ENCODE measurements around the gene FOXJ3.

The FOXJ3 gene

GRCh38 chr1:42189931-42190853 lies 144.8 kb downstream of the FOXJ3 start:
- DNase-seq (ENCODE audit: low spot score), result no peak

GRCh38 chr1:42186152-42186551 lies 148.9 kb downstream of the FOXJ3 start:
- no peak for DNase-seq (ENCODE audit: low spot score)

- DNase-seq (ENCODE audit: low spot score), result no peak
Measured at GRCh38 chr1:42184616-42185015, 150.4 kb downstream of the FOXJ3 start.

- DNase-seq (ENCODE audit: low spot score), result no peak
Measured at GRCh38 chr1:42183957-42184268, 151.1 kb downstream of the FOXJ3 start.

GRCh38 chr1:42183210-42183956 lies 151.7 kb downstream of the FOXJ3 start:
- no peak for DNase-seq (ENCODE audit: low spot score)

- DNase-seq (ENCODE audit: low spot score), result no peak
Measured at GRCh38 chr1:42181687-42182086, 153.3 kb downstream of the FOXJ3 start.

- DNase-seq (ENCODE audit: low spot score), result no peak
Measured at GRCh38 chr1:42179900-42180329, 155.1 kb downstream of the FOXJ3 start.

GRCh38 chr1:42179275-42179674 lies 155.8 kb downstream of the FOXJ3 start:
- no peak for DNase-seq (ENCODE audit: low spot score)

GRCh38 chr1:42178249-42178648 lies 156.8 kb downstream of the FOXJ3 start:
- no peak for DNase-seq (ENCODE audit: low spot score)

- peak; percentile 46 for DNase-seq (ENCODE audit: low spot score)
Measured at GRCh38 chr1:42177541-42177981, 157.5 kb downstream of the FOXJ3 start.

- peak; percentile 40 for DNase-seq (ENCODE audit: low spot score)
Measured at GRCh38 chr1:42176902-42177519, 158.0 kb downstream of the FOXJ3 start.

- no peak for DNase-seq (ENCODE audit: low spot score)
Measured at GRCh38 chr1:42175314-42176054, 159.6 kb downstream of the FOXJ3 start.

- no peak for DNase-seq (ENCODE audit: low spot score)
Measured at GRCh38 chr1:42173961-42174735, 160.9 kb downstream of the FOXJ3 start.

GRCh38 chr1:42173155-42173933 lies 161.7 kb downstream of the FOXJ3 start:
- peak; percentile 62 for DNase-seq (ENCODE audit: low spot score)

GRCh38 chr1:42172381-42173133 lies 162.5 kb downstream of the FOXJ3 start:
- DNase-seq (ENCODE audit: low spot score), result peak; percentile 82

- DNase-seq (ENCODE audit: low spot score), result no peak
Measured at GRCh38 chr1:42171679-42172266, 163.3 kb downstream of the FOXJ3 start.

- no peak for DNase-seq (ENCODE audit: low spot score)
Measured at GRCh38 chr1:42170779-42171621, 164.0 kb downstream of the FOXJ3 start.

- DNase-seq (ENCODE audit: low spot score), result no peak
Measured at GRCh38 chr1:42168763-42169162, 166.3 kb downstream of the FOXJ3 start.

- no peak for DNase-seq (ENCODE audit: low spot score)
Measured at GRCh38 chr1:42168391-42168670, 166.7 kb downstream of the FOXJ3 start.
